Suprapubic skin (tissue), 4 donors: ENCODE results near the gene ETS2. TPM values are rescaled to one million over a fixed set of nuclear protein-coding genes. Genes with fewer than 3 reads are reported as not detected.

Experiments
- DNase-seq, 2 donors: peaks; one replicate each; pipeline ENCODE4 v3.0.0-alpha.2; 2019; ENCODE audit warnings: low spot score in 2 of 2
- H3K27ac ChIP-seq: fragments of 200-600 bp; sonication (generic); one replicate; pipeline ENCODE4 v1.5.1; 2019
- H3K27me3 ChIP-seq: fragments of 200-600 bp; sonication (generic); one replicate; pipeline ENCODE4 v1.5.1; 2019
- H3K36me3 ChIP-seq: fragments of 200-600 bp; sonication (generic); one replicate; pipeline ENCODE4 v1.5.1; 2019
- H3K4me1 ChIP-seq: fragments of 200-600 bp; sonication (generic); one replicate; pipeline ENCODE4 v1.5.1; 2019
- H3K4me3 ChIP-seq: fragments of 200-600 bp; sonication (generic); one replicate; pipeline ENCODE4 v1.5.1; 2019; ENCODE audit warnings: mild to moderate bottlenecking
- H3K9me3 ChIP-seq: fragments of 200-600 bp; sonication (generic); one replicate; pipeline ENCODE4 v1.5.1; 2019
- EP300 ChIP-seq: sonication (generic); formaldehyde crosslinking; IDR thresholded peaks from one replicate; pipeline ENCODE4 v1.6.1; 2017; ENCODE audit warnings: antibody characterized with exemption
- POLR2A ChIP-seq, 2 donors: fragments of 450-650 bp; IDR thresholded peaks; one replicate each; pipeline ENCODE4 v1.6.1; 2017; ENCODE audit warnings: antibody characterized with exemption in 2 of 2, mild to moderate bottlenecking in 2 of 2, moderate library complexity in 2 of 2
- POLR2AphosphoS5 ChIP-seq, 3 donors: sonication (generic); formaldehyde crosslinking; IDR thresholded peaks; one replicate each; pipeline ENCODE4 v1.6.1; 2017; ENCODE audit warnings: antibody characterized with exemption in 3 of 3
- WGBS: methylation state at CpG from one replicate; pipeline ENCODE4 v1.1.5; 2018; 5-methylcytosine and 5-hydroxymethylcytosine counted together
- total RNA-seq, 4 donors: library from RNA; depleted of rRNA; stranded (reverse); fragments of >200 nt; gene quantifications; one replicate each; pipeline ENCODE4 v1.1.0, GENCODE V29; 2016
- TF ChIP-seq, protein P1 (sequence below), 2 donors: fragments of 200-600 bp in 1 of 2; fragments of 450-650 bp in 1 of 2; sonication (generic) in 1 of 2; IDR thresholded peaks; one replicate each; pipeline ENCODE4 v1.5.1; 2016 to 2019; ENCODE audit warnings: antibody characterized with exemption in 2 of 2, mild to moderate bottlenecking in 1 of 2, moderate library complexity in 1 of 2

The ETS2 gene
- total RNA-seq, 4 donors from 2014 or later = 198 to 510 (median 416) TPM

GRCh38 chr21:38777531-38777930, 28.2 kb upstream of the ETS2 start:
- DNase-seq = no peak
- TF ChIP-seq EP300 = no peak
- no peak for TF ChIP-seq POLR2AphosphoS5 (IDR thresholded peaks at IDR 0.05)
- TF ChIP-seq POLR2A (IDR thresholded peaks at IDR 0.05) = no peak
- peaks cover 3% of the 10 kb centered on the region for H3K9me3 ChIP-seq
- H3K36me3 ChIP-seq = no peaks in the 10 kb centered on the region
- no peak overlapping the region for H3K27ac ChIP-seq
- no peaks in the 10 kb centered on the region for H3K27me3 ChIP-seq
- H3K4me3 ChIP-seq = no peak overlapping the region
- H3K4me1 ChIP-seq = peaks cover 23% of the 10 kb centered on the region
- WGBS = 59% methylated on average over 5 of the region's 5 CpGs

- 83% methylated on average over 2 of the region's 2 CpGs for WGBS
- Histone ChIP-seq H3K27ac (no peak overlapping the region), H3K4me1 (peaks cover 3% of the 10 kb centered on the region), H3K9me3 (peaks cover 3% of the 10 kb centered on the region), H3K27me3 (no peaks in the 10 kb centered on the region), H3K4me3 (no peak overlapping the region), H3K36me3 (no peaks in the 10 kb centered on the region)
- TF ChIP-seq, protein P1, sequence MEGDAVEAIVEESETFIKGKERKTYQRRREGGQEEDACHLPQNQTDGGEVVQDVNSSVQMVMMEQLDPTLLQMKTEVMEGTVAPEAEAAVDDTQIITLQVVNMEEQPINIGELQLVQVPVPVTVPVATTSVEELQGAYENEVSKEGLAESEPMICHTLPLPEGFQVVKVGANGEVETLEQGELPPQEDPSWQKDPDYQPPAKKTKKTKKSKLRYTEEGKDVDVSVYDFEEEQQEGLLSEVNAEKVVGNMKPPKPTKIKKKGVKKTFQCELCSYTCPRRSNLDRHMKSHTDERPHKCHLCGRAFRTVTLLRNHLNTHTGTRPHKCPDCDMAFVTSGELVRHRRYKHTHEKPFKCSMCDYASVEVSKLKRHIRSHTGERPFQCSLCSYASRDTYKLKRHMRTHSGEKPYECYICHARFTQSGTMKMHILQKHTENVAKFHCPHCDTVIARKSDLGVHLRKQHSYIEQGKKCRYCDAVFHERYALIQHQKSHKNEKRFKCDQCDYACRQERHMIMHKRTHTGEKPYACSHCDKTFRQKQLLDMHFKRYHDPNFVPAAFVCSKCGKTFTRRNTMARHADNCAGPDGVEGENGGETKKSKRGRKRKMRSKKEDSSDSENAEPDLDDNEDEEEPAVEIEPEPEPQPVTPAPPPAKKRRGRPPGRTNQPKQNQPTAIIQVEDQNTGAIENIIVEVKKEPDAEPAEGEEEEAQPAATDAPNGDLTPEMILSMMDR (IDR thresholded peaks at IDR 0.05) = no peak
- no peak for TF ChIP-seq POLR2A (IDR thresholded peaks at IDR 0.05)
- no peak for TF ChIP-seq EP300
- TF ChIP-seq POLR2AphosphoS5 (IDR thresholded peaks at IDR 0.05) = no peak
- DNase-seq = no peak
Observed at GRCh38 chr21:38780879-38781278, 24.9 kb upstream of the ETS2 start.

DNA sequence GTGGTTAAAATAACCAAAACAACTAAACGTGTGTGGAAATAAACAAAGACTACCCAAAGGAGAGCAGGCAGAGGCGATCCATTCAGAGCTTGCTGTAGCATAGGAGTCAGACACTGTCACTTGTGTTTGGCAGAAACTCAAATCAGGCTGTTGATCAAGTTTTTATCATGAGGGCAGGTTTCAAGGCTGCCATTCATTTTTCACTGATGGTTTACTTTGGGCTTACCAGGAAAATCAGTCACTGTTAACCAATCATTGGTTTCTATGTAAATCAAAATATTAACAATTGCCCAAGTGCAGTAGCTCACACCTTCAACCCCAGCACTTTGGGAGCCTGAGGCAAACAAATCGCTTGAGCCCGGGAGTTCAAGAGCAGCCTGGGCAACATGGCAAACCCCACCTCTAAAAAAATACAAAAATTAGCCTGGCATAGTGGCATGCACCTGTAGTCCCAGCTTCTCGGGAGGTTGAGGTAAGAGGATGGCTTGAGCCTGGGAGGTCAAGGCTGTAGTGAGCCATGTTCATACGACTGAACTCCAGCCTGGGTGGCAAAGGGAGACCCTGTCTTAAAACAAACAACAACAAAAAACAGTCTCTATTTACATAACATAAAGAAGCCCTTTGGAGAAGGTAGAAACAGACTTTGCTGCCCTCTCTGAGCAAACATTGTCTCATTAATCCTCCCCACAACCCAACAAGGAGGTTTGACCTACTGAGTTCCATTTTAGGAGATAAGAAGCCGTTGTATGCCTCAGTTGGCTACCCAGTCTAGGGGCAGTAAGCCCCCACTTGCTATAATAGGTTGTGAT, 21.1 kb upstream of the ETS2 start:
- Histone ChIP-seq H3K36me3 (no peaks in the 10 kb centered on the region), H3K4me3 (no peak overlapping the region), H3K27ac (no peak overlapping the region), H3K4me1 (peaks cover 8% of the 10 kb centered on the region), H3K27me3 (no peaks in the 10 kb centered on the region), H3K9me3 (no peaks in the 10 kb centered on the region)
- WGBS = 75% methylated on average over 7 of the region's 7 CpGs
- DNase-seq = no peak
- TF ChIP-seq, protein P1 (IDR thresholded peaks at IDR 0.05) = no peak
- TF ChIP-seq EP300 = no peak
- no peak for TF ChIP-seq POLR2AphosphoS5 (IDR thresholded peaks at IDR 0.05)
- TF ChIP-seq POLR2A (IDR thresholded peaks at IDR 0.05) = no peak

DNA sequence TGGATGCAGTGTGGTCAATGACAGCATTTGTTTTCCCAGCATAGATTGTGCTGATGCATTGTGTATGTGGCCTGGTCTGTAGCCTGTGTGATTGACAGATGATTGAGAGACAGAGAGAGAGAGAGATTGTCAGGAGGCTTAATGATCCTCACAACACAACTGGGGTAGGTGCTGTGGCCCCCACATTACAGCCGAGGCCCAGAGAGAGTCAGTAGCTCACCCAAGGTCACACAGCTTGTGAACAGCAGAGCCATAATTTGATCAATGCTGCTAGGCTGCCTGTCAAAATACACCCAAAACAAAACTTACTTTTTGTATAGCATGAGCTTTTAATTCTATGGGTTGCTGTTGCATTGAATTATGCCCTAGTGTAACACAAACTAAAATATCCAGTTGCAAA, 20.2 kb upstream of the ETS2 start:
- H3K9me3 ChIP-seq = no peaks in the 10 kb centered on the region
- H3K27ac ChIP-seq = no peak overlapping the region
- H3K36me3 ChIP-seq = no peaks in the 10 kb centered on the region
- no peak for DNase-seq
- WGBS = 95% methylated on average over 1 of the region's 1 CpG
- no peak overlapping the region for H3K4me3 ChIP-seq
- TF ChIP-seq POLR2AphosphoS5 (IDR thresholded peaks at IDR 0.05) (no peak), EP300 (no peak), POLR2A (IDR thresholded peaks at IDR 0.05) (no peak)
- TF ChIP-seq, protein P1 (IDR thresholded peaks at IDR 0.05) = no peak
- H3K27me3 ChIP-seq = no peaks in the 10 kb centered on the region
- H3K4me1 ChIP-seq = peaks cover 8% of the 10 kb centered on the region

GRCh38 chr21:38787016-38787415, 18.7 kb upstream of the ETS2 start:
- Histone ChIP-seq H3K9me3 (no peaks in the 10 kb centered on the region), H3K27ac (peak overlapping the region; percentile 40), H3K4me3 (no peak overlapping the region), H3K4me1 (peaks cover 8% of the 10 kb centered on the region), H3K27me3 (no peaks in the 10 kb centered on the region), H3K36me3 (no peaks in the 10 kb centered on the region)
- no peak for TF ChIP-seq EP300
- TF ChIP-seq, protein P1 (IDR thresholded peaks at IDR 0.05) = no peak
- TF ChIP-seq POLR2AphosphoS5 (IDR thresholded peaks at IDR 0.05) = no peak
- TF ChIP-seq POLR2A (IDR thresholded peaks at IDR 0.05) = no peak
- 57% methylated on average over 6 of the region's 6 CpGs for WGBS
- no peak for DNase-seq
